LNCAP (cell line): Measurements from ENCODE around the gene ABHD6.

Experiments used
- CTCF ChIP-seq: fragments of 450-650 bp; IDR thresholded peaks from 2 replicates; pipeline ENCODE4 v1.5.1; 2017; ENCODE audit warnings: mild to moderate bottlenecking

ABHD6 gene

GRCh38 chr3:58237941-58238681 lies 519 bp downstream of the ABHD6 start:
- no peak for TF ChIP-seq CTCF

GRCh38 chr3:58238830-58239229 lies 1.2 kb downstream of the ABHD6 start:
- TF ChIP-seq CTCF: no peak

- TF ChIP-seq CTCF: no peak
Measured at GRCh38 chr3:58241306-58242044, 3.9 kb downstream of the ABHD6 start.

GRCh38 chr3:58242340-58242739 lies 4.7 kb downstream of the ABHD6 start:
- no peak for TF ChIP-seq CTCF

GRCh38 chr3:58243976-58244585 lies 6.5 kb downstream of the ABHD6 start:
- TF ChIP-seq CTCF: no peak

GRCh38 chr3:58246148-58247047 lies 8.8 kb downstream of the ABHD6 start:
- TF ChIP-seq CTCF: no peak
